K562 (cell line): ENCODE measurements around the gene ITPK1. TPM values are rescaled to one million over a fixed set of nuclear protein-coding genes. Genes with fewer than 3 reads are reported as not detected.

Experiments
- KAT7 ChIP-seq: sonication (generic); formaldehyde crosslinking; IDR thresholded peaks from 2 replicates; pipeline ENCODE4 v1.8.0; 2022; ENCODE audit warnings: missing genetic modification reagents, mild to moderate bottlenecking, borderline replicate concordance
- PKNOX1 ChIP-seq: fragments of 450-650 bp; IDR thresholded peaks from 2 replicates; pipeline ENCODE4 v1.6.1; 2016
- PREB ChIP-seq: sonication (generic); formaldehyde crosslinking; IDR thresholded peaks from 2 replicates; pipeline ENCODE4 v1.8.1; 2023; ENCODE audit warnings: mild to moderate bottlenecking, missing genetic modification reagents
- polyA plus RNA-seq, 8 experiments: library from polyadenylated mRNA; depleted of rRNA in 4 of 8; stranded (reverse) in 5 of 8; unstranded in 3 of 8; fragments of >200 nt; fragmentation: Nextera tagmentation in 2 of 8; fragmentation: Illumina TruSeq in 1 of 8; extraction: Ambion mirVana in 2 of 8; extraction: Trizol in 1 of 8; gene quantifications; 2 replicates each; pipeline versions ENCODE4 v1.2.1 to v1.2.3, GENCODE V29; 2011 to 2014; ENCODE audit warnings: inconsistent platforms in 1 of 8, missing spikeins in 1 of 8
- total RNA-seq, 7 experiments: library from RNA; depleted of rRNA in 6 of 7; stranded (reverse); fragments of >200 nt in 6 of 7; fragmentation: Illumina TruSeq in 2 of 7; extraction: Trizol in 2 of 7; gene quantifications; 2 replicates each; pipeline versions ENCODE4 v1.2.1 to v1.2.3, GENCODE V29; 2011 to 2021; ENCODE audit warnings: low replicate concordance in 1 of 7
- TF ChIP-seq, protein P1 (sequence below), 2 experiments: fragments of 200-800 bp in 1 of 2; sonication (Bioruptor generic) in 1 of 2; sonication (generic) in 1 of 2; formaldehyde crosslinking in 1 of 2; IDR thresholded peaks in 1 of 2; conservative IDR thresholded peaks in 1 of 2; 2 replicates each; pipeline versions ENCODE4 v1.5.0 to v1.6.1; 2016 to 2020; ENCODE audit warnings: missing compliant biosample characterization in 1 of 2, missing genetic modification characterization in 1 of 2, missing genetic modification reagents in 1 of 2

The ITPK1 gene
- total and polyA plus RNA-seq, 9 of the 15 experiments (the other 6 are each of a cell fraction or from before 2014, with no cell fraction given), result 1.2 to 39.2 (median 23.0) TPM

- TF ChIP-seq, protein P1, sequence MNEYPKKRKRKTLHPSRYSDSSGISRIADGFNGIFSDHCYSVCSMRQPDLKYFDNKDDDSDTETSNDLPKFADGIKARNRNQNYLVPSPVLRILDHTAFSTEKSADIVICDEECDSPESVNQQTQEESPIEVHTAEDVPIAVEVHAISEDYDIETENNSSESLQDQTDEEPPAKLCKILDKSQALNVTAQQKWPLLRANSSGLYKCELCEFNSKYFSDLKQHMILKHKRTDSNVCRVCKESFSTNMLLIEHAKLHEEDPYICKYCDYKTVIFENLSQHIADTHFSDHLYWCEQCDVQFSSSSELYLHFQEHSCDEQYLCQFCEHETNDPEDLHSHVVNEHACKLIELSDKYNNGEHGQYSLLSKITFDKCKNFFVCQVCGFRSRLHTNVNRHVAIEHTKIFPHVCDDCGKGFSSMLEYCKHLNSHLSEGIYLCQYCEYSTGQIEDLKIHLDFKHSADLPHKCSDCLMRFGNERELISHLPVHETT (CRISPR knock-in tag; conservative IDR thresholded peaks at IDR 0.05 in 1 of 2, IDR thresholded peaks at IDR 0.05 in 1 of 2), result no peak
- TF ChIP-seq PKNOX1 (no peak), KAT7 (CRISPR knock-in tag) (no peak), PREB (CRISPR knock-in tag) (no peak)
Observed at GRCh38 chr14:92937051-92937937, 178.4 kb downstream of the ITPK1 start (continued).
